ENCODE results near the gene ADAR. TPM values are rescaled to one million over a fixed set of nuclear protein-coding genes. Genes with fewer than 3 reads are reported as not detected.
"Not testable (repeated sequence)": the region's sequence is repeated elsewhere in the genome, so short reads cannot be mapped to it uniquely, and the experiment has no call there.

The ADAR gene
- total RNA-seq (2021) (165 and 171 TPM in 2 replicates), Bru-seq, nascent RNA (percentile 89 among the genes with signal in this experiment), BruChase-seq, experiment 1, labeled RNA remaining after a 2-hour chase (percentile 94 among the genes with signal in this experiment), BruChase-seq, experiment 2, labeled RNA remaining after a 6-hour chase (percentile 98 among the genes with signal in this experiment)
- long read RNA-seq, full-length matches to known transcripts = 23 of 123 reads
- long read RNA-seq, partial matches to known transcripts = 63 of 123 reads
- long read RNA-seq, other reads (novel, unspliced or antisense) = 37 of 123 reads

- H3K9me3 ChIP-seq (ENCODE audit: low read depth, low read length, poor library complexity, severe bottlenecking) = no peaks in the 10 kb centered on the region
- H3K27me3 ChIP-seq (replicated peaks; ENCODE audit: insufficient read depth, low read depth, low read length, poor library complexity) = no peaks in the 10 kb centered on the region
- H3K4me1 ChIP-seq (ENCODE audit: insufficient read depth, low read length, poor library complexity, severe bottlenecking) = peaks cover 23% of the 10 kb centered on the region
- H3K4me3 ChIP-seq (ENCODE audit: low read depth, low read length, poor library complexity, severe bottlenecking) = peak within 1 kb of the TSS; percentile 91
- no TSS peak for BruUV-seq (replicated peaks)
- ChIA-PET CTCF (interaction anchor here (1.0 kb wide), 1 partner anchor 48 kb away, joined by 6 read pairs; no protein-coding TSS in a partner anchor), POLR2A (ENCODE audit: low non-redundant PET) (interaction anchor here (0.6 kb wide), 2 partner anchors 20 to 136 kb away, joined by 3 to 4 read pairs; no protein-coding TSS in a partner anchor)
- peak; percentile 98 for DNase-seq (ENCODE audit: low spot score)
- TF ChIP-seq CTCF (conservative IDR thresholded peaks at IDR 0.05; ENCODE audit: low read depth, low read length) (0 out of 2 replicates have a peak, but pooled peaks have one; percentile 7), EZH2 (IDR thresholded peaks at IDR 0.05; ENCODE audit: borderline replicate concordance, low read depth, low read length, poor library complexity, severe bottlenecking) (no peak)
- no peaks in the 10 kb centered on the region for H3K36me3 ChIP-seq (ENCODE audit: insufficient read depth, low read length, poor library complexity, severe bottlenecking)
- intact Hi-C loops (cut with micrococcal nuclease; ENCODE audit: unreplicated experiment) = loop anchor here (5.0 kb wide), 1 partner anchor 51 kb away; the partner anchor contains the start of gene UBE2Q1
- peak within 1 kb of the TSS; percentile 98 for H3K27ac ChIP-seq (ENCODE audit: low read depth, low read length, poor library complexity, severe bottlenecking)
These were observed at the start of gene ADAR for GRCh38 chr1:154607609-154608396. ADAR (minus strand) TSS chr1:154608186; CDS start chr1:154608006, 180 bp downstream.

GRCh38 chr1:154657556-154657955 lies 49.6 kb upstream of the ADAR start:
- Histone ChIP-seq H3K36me3 (ENCODE audit: insufficient read depth, low read length, poor library complexity, severe bottlenecking) (no peaks in the 10 kb centered on the region), H3K27me3 (replicated peaks; ENCODE audit: insufficient read depth, low read depth, low read length, poor library complexity) (peaks cover 22% of the 10 kb centered on the region), H3K4me1 (ENCODE audit: insufficient read depth, low read length, poor library complexity, severe bottlenecking) (no peaks in the 10 kb centered on the region), H3K4me3 (ENCODE audit: low read depth, low read length, poor library complexity, severe bottlenecking) (no peak overlapping the region), H3K9me3 (ENCODE audit: low read depth, low read length, poor library complexity, severe bottlenecking) (no peaks in the 10 kb centered on the region), H3K27ac (ENCODE audit: low read depth, low read length, poor library complexity, severe bottlenecking) (no peak overlapping the region)
- no peak for DNase-seq (ENCODE audit: low spot score)
- no peak for TF ChIP-seq EZH2 (IDR thresholded peaks at IDR 0.05; ENCODE audit: borderline replicate concordance, low read depth, low read length, poor library complexity, severe bottlenecking)
- CTCF ChIA-PET = no interaction called here
- intact Hi-C loops (cut with micrococcal nuclease; ENCODE audit: unreplicated experiment) = no loop called here
- POLR2A ChIA-PET (ENCODE audit: low non-redundant PET) = no interaction called here
- no TSS peak for BruUV-seq (replicated peaks)

- POLR2A ChIA-PET (ENCODE audit: low non-redundant PET) = interaction anchor here (0.7 kb wide), 1 partner anchor 327 kb away, joined by 6 read pairs; no protein-coding TSS in a partner anchor
- BruUV-seq (replicated peaks) = no TSS peak
These were observed 44.9 kb upstream of the ADAR start for GRCh38 chr1:154652893-154653292.

GRCh38 chr1:154644724-154645123 lies 36.7 kb upstream of the ADAR start:
- DNase-seq (ENCODE audit: low spot score); CTCF ChIA-PET; H3K27ac ChIP-seq (ENCODE audit: low read depth, low read length, poor library complexity, severe bottlenecking); H3K9me3 ChIP-seq (ENCODE audit: low read depth, low read length, poor library complexity, severe bottlenecking); H3K4me1 ChIP-seq (ENCODE audit: insufficient read depth, low read length, poor library complexity, severe bottlenecking); intact Hi-C loops (cut with micrococcal nuclease; ENCODE audit: unreplicated experiment); H3K4me3 ChIP-seq (ENCODE audit: low read depth, low read length, poor library complexity, severe bottlenecking); BruUV-seq (replicated peaks); H3K36me3 ChIP-seq (ENCODE audit: insufficient read depth, low read length, poor library complexity, severe bottlenecking); POLR2A ChIA-PET (ENCODE audit: low non-redundant PET); H3K27me3 ChIP-seq (replicated peaks; ENCODE audit: insufficient read depth, low read depth, low read length, poor library complexity): not testable (repeated sequence)

More at GRCh38 chr1:154652893-154653292, 44.9 kb upstream of the ADAR start:
- TF ChIP-seq EZH2 (IDR thresholded peaks at IDR 0.05; ENCODE audit: borderline replicate concordance, low read depth, low read length, poor library complexity, severe bottlenecking) = no peak
- no peak for TF ChIP-seq CTCF (conservative IDR thresholded peaks at IDR 0.05; ENCODE audit: low read depth, low read length)
- Histone ChIP-seq H3K27me3 (replicated peaks; ENCODE audit: insufficient read depth, low read depth, low read length, poor library complexity) (peaks cover 18% of the 10 kb centered on the region), H3K4me3 (ENCODE audit: low read depth, low read length, poor library complexity, severe bottlenecking) (no peak overlapping the region), H3K36me3 (ENCODE audit: insufficient read depth, low read length, poor library complexity, severe bottlenecking) (no peaks in the 10 kb centered on the region), H3K4me1 (ENCODE audit: insufficient read depth, low read length, poor library complexity, severe bottlenecking) (no peaks in the 10 kb centered on the region), H3K9me3 (ENCODE audit: low read depth, low read length, poor library complexity, severe bottlenecking) (no peaks in the 10 kb centered on the region), H3K27ac (ENCODE audit: low read depth, low read length, poor library complexity, severe bottlenecking) (no peak overlapping the region)
- CTCF ChIA-PET = no interaction called here
- no peak for DNase-seq (ENCODE audit: low spot score)
- intact Hi-C loops (cut with micrococcal nuclease; ENCODE audit: unreplicated experiment) = no loop called here
